ENCODE measurements around the gene NAT8L. TPM values are rescaled to one million over a fixed set of nuclear protein-coding genes. Genes with fewer than 3 reads are reported as not detected.

NAT8L gene
- total RNA-seq, 1 experiment from 2014 or later, result 1.6 TPM

- Histone ChIP-seq H3K4me3 (ENCODE audit: low read length) (no peak overlapping the region), H3K9me2 (replicated peaks; ENCODE audit: low read length) (no peaks in the 10 kb centered on the region), H3K27ac (ENCODE audit: low read length) (no peak overlapping the region), H3K4me2 (ENCODE audit: low read length) (no peak overlapping the region), H3K4me1 (ENCODE audit: insufficient read depth, low read length) (no peaks in the 10 kb centered on the region), H3K9ac (ENCODE audit: low read length) (no peak overlapping the region), H4K20me1 (ENCODE audit: low read length) (no peaks in the 10 kb centered on the region), H3K27me3 (ENCODE audit: low read length) (no peaks in the 10 kb centered on the region), H2AFZ (ENCODE audit: low read length) (no peak overlapping the region), H3K9me3 (ENCODE audit: low read length) (no peaks in the 10 kb centered on the region), H3K36me3 (ENCODE audit: low read depth, low read length) (no peaks in the 10 kb centered on the region), H3F3A (ENCODE audit: low read length, unreplicated experiment) (no peaks in the 10 kb centered on the region), H3K79me2 (ENCODE audit: low read length) (no peaks in the 10 kb centered on the region)
- TF ChIP-seq EZH2phosphoT487 (IDR thresholded peaks at IDR 0.05; ENCODE audit: borderline replicate concordance, low read length), result no peak
- no peak for TF ChIP-seq CTCF (conservative IDR thresholded peaks at IDR 0.05; ENCODE audit: low read depth, low read length)
- no peak for TF ChIP-seq EZH2 (IDR thresholded peaks at IDR 0.05; ENCODE audit: low read length, unreplicated experiment)
- intact Hi-C loops (cut with micrococcal nuclease), result no loop called here
- DNase-seq (no peak), ATAC-seq (no peak)
- no TSS peak for BruUV-seq (replicated peaks)
- ChIA-PET CTCF (no interaction called here), POLR2A (ENCODE audit: unreplicated experiment) (no interaction called here)
These were observed 18.7 kb downstream of the NAT8L start for GRCh38 chr4:2077537-2078460.

GRCh38 chr4:2078584-2078983 is 19.5 kb downstream of the NAT8L start:
- no peaks in the 10 kb centered on the region for H3K4me1 ChIP-seq (ENCODE audit: insufficient read depth, low read length)
- no peak overlapping the region for H3K27ac ChIP-seq (ENCODE audit: low read length)
- no peaks in the 10 kb centered on the region for H3K27me3 ChIP-seq (ENCODE audit: low read length)
- no peak overlapping the region for H3K4me3 ChIP-seq (ENCODE audit: low read length)
- no peak overlapping the region for H3K4me2 ChIP-seq (ENCODE audit: low read length)
- no TSS peak for BruUV-seq (replicated peaks)
- H3K79me2 ChIP-seq (ENCODE audit: low read length), result no peaks in the 10 kb centered on the region
- no peaks in the 10 kb centered on the region for H4K20me1 ChIP-seq (ENCODE audit: low read length)
- H3K9me2 ChIP-seq (replicated peaks; ENCODE audit: low read length), result no peaks in the 10 kb centered on the region
- no peaks in the 10 kb centered on the region for H3F3A ChIP-seq (ENCODE audit: low read length, unreplicated experiment)
- TF ChIP-seq EZH2 (IDR thresholded peaks at IDR 0.05; ENCODE audit: low read length, unreplicated experiment), result no peak
- CTCF ChIA-PET, result no interaction called here
- no peak for ATAC-seq
- no peak overlapping the region for H3K9ac ChIP-seq (ENCODE audit: low read length)
- POLR2A ChIA-PET (ENCODE audit: unreplicated experiment), result no interaction called here
- no peaks in the 10 kb centered on the region for H3K9me3 ChIP-seq (ENCODE audit: low read length)
- no peak overlapping the region for H2AFZ ChIP-seq (ENCODE audit: low read length)
- intact Hi-C loops (cut with micrococcal nuclease), result no loop called here
- no peak for DNase-seq
- H3K36me3 ChIP-seq (ENCODE audit: low read depth, low read length), result no peaks in the 10 kb centered on the region

- H3F3A ChIP-seq (ENCODE audit: low read length, unreplicated experiment), result no peaks in the 10 kb centered on the region
- no peak overlapping the region for H3K4me2 ChIP-seq (ENCODE audit: low read length)
- H3K4me3 ChIP-seq (ENCODE audit: low read length), result no peak overlapping the region
- BruUV-seq (replicated peaks), result no TSS peak
- ATAC-seq, result no peak
- TF ChIP-seq CTCF (conservative IDR thresholded peaks at IDR 0.05; ENCODE audit: low read depth, low read length), result no peak
- TF ChIP-seq EZH2 (IDR thresholded peaks at IDR 0.05; ENCODE audit: low read length, unreplicated experiment), result no peak
- TF ChIP-seq EZH2phosphoT487 (IDR thresholded peaks at IDR 0.05; ENCODE audit: borderline replicate concordance, low read length), result no peak
- no peak overlapping the region for H3K27ac ChIP-seq (ENCODE audit: low read length)
- intact Hi-C loops (cut with micrococcal nuclease), result no loop called here
- H2AFZ ChIP-seq (ENCODE audit: low read length), result no peak overlapping the region
- no peaks in the 10 kb centered on the region for H3K9me2 ChIP-seq (replicated peaks; ENCODE audit: low read length)
- no peaks in the 10 kb centered on the region for H3K27me3 ChIP-seq (ENCODE audit: low read length)
- no peaks in the 10 kb centered on the region for H3K79me2 ChIP-seq (ENCODE audit: low read length)
- H4K20me1 ChIP-seq (ENCODE audit: low read length), result no peaks in the 10 kb centered on the region
- DNase-seq, result no peak
- ChIA-PET CTCF (no interaction called here), POLR2A (ENCODE audit: unreplicated experiment) (no interaction called here)
- no peaks in the 10 kb centered on the region for H3K9me3 ChIP-seq (ENCODE audit: low read length)
- no peaks in the 10 kb centered on the region for H3K36me3 ChIP-seq (ENCODE audit: low read depth, low read length)
- no peak overlapping the region for H3K9ac ChIP-seq (ENCODE audit: low read length)
- no peaks in the 10 kb centered on the region for H3K4me1 ChIP-seq (ENCODE audit: insufficient read depth, low read length)
These were observed 19.9 kb downstream of the NAT8L start for GRCh38 chr4:2079006-2079405.

All from PC-3 (cell line).